Stimulated activated CD8-positive, alpha-beta memory T cell treated with anti-CD3 and anti-CD28 coated beads, Interleukin-2, amount 100 ng/mL, for 1 hour (primary cell): ENCODE data around the gene CKMT2.

Experiments used
- DNase-seq, 2 donors: peaks; one replicate each; pipeline ENCODE4 v3.0.0-alpha.2; 2020; ENCODE audit warnings: low read depth in 2 of 2

CKMT2 gene

GRCh38 chr5:81233080-81233634, at the start of gene CKMT2:
CKMT2 (plus strand) TSS chr5:81233322; CDS start chr5:81251133, 17,811 bp downstream.
- no peak for DNase-seq

- no peak for DNase-seq
These were observed 49.0 kb upstream of the CKMT2 start for GRCh38 chr5:81183811-81184748.

GRCh38 chr5:81184749-81185110, 48.4 kb upstream of the CKMT2 start:
- DNase-seq, result no peak

DNA sequence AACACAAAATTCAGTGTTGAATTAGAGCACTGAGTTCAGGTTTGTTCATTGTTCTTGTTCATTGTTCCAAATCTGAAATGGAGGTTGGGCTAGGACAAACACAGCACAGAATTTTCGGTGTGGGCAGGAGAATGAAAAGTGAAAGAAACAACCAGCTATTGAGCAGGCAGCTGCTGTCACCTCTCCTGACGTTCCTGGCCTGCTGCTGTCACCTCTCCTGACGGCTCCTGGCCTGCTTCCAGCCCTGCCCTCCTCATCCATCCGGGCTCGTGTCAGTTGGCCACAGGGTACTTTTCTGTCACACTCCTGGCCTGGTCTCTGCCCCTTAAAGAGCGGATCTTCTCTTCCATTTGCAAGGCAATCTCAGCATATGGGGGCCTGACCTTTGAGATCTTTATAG, 45.2 kb upstream of the CKMT2 start:
- no peak for DNase-seq

DNA sequence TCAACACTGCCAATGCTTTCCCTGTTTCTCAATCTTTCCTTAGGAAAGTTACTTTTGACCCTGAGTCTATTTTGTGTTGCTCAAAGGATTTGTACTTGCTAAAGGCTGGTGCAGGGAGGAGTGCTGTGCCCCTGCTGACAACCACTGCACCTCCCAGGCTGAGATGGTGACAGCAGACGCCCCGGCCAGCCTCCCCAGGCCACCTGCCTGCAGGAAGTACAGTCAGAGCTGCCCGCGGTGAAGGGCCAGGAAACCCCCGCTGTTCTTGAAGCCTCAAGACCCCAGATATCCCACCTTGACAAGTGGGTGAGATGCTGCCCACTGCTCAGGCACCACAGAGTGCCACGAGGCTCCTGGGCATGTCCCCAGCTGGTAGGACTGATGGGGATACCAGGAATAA, 44.2 kb upstream of the CKMT2 start:
- no peak for DNase-seq

DNA sequence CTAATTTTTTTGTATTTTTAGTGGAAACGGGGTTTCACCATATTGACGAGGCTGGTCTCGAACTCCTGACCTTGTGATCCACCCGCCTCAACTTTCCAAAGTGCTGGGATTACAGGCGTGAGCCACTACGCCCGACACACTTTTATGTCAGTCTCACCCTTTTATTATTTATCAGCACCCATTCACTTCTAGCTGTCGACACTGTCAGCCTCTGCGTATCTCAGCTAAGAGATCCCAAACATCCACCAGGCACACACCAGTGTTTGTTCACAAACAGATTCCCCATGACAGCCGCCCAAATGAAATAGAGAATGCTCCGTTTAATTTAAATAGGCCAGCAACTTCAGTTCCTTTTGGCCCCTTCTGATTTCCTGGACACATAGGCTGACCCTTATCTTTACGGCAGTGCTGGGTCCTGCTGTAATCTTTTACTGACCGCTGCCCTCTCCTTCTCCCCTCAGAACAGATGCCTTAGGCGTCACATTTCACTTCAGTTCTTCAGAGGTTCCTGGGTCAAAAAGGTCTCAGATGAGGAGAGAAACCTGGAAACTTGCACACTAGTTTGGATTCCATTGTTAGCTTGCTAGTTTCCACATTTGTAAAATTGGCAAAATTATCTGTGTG, 43.1 kb upstream of the CKMT2 start:
- no peak for DNase-seq

GRCh38 chr5:81191726-81192372, 41.3 kb upstream of the CKMT2 start:
- no peak for DNase-seq

- no peak for DNase-seq
These were observed 40.8 kb upstream of the CKMT2 start for GRCh38 chr5:81192373-81192750.

GRCh38 chr5:81194633-81195334, 38.3 kb upstream of the CKMT2 start:
- peak; percentile 56 to 58 for DNase-seq

- no peak for DNase-seq
These were observed 37.7 kb upstream of the CKMT2 start for GRCh38 chr5:81195335-81195929.

DNA sequence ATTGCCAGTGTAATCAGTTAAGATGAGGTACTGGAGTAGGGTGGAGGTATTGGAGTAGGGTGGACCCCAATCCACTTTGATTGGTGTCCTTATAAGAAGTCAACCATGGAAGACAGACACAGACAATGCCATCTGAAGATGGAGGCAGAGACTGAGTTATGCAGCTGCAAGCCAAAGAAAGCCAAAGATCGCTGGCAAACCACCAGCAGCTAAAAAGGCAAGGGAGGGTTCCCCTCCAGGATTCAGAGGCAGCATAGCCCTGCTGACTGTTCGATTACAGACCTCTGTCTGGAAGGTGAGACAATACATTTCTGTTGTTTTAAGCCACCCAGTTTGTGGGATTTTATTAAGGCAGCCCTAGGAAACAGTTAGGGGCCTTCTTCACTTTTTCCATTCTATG, 30.5 kb upstream of the CKMT2 start:
- DNase-seq, result no peak

GRCh38 chr5:81203729-81204128, 29.4 kb upstream of the CKMT2 start:
- no peak for DNase-seq

DNA sequence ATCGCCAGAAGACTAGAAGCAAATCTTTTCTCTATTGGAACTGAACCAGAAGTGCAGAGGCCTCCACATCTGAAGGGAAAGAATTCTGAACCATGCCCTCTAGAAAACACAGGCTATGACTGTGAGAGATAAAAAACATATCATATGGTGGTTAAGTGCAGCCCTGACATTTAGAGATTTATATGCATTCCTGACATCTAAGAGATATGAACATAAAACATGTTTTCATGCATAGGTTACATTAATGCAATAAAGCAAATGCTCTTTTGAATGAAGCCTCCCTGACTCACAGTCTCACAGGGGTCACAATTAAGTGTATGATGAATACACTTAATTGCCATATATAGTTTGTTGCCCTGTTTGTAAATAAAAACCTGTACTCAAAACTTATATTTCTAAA, 28.9 kb upstream of the CKMT2 start:
- no peak for DNase-seq

GRCh38 chr5:81205058-81205457, 28.1 kb upstream of the CKMT2 start:
- DNase-seq, result no peak

DNA sequence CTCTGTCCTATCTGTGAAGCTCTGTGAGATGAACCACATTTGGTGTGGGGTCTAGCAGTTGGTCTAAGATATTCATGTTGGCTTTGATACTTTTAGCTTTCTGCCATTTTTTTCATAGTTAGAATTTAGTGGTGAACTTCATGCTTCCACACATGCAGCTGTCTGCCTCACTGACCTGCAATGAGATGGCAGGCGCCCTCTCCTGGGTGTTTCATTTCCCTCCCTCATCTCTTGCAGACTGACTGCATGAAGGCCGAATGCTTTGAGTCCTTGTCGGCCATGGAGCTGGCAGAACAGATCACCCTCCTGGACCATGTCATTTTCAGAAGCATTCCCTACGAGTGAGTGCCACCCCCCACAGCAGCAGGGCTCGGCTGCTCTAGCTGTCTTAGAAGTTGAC, 26.1 kb upstream of the CKMT2 start:
- no peak for DNase-seq

DNA sequence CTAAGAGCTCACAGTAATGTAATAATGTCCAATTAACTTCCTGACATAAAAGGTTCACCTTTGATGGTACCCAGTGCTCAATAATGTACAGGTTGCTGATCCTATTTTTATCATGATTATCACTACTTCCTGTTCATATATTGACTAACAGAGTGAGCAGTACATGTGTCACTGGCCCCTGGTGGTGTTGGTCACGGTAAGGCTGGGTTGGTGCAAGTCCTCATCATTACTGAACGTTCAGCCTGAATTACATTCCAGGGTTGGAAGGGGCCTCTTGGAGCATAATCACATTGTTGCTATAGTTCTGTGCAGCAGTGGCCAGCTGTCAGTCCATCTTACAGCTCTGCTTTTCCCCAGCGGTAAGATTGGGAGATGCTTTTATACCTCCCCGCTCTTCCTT, 24.2 kb upstream of the CKMT2 start:
- DNase-seq, result no peak

DNA sequence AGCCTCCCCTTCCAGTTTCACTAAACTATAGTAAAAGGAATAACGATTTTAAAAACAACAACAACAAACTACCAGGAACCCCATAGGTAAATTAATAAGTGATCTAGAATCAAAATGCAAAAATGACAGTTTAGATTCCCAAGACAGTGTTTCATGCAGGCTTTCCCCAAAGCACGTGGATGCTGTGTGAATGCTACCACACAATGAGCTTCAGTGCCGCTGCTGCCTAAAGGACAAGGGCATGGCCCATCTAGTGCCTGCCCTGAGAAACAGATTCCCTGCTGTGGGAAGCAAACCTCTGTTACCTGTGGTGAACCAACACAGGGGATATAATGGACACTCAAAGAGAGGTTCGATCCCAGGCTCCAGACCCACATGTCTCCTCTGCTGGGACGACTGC, 23.7 kb upstream of the CKMT2 start:
- no peak for DNase-seq

- DNase-seq, result no peak
These were observed 23.1 kb upstream of the CKMT2 start for GRCh38 chr5:81209869-81210493.

GRCh38 chr5:81212211-81212751, 20.8 kb upstream of the CKMT2 start:
- no peak for DNase-seq

DNA sequence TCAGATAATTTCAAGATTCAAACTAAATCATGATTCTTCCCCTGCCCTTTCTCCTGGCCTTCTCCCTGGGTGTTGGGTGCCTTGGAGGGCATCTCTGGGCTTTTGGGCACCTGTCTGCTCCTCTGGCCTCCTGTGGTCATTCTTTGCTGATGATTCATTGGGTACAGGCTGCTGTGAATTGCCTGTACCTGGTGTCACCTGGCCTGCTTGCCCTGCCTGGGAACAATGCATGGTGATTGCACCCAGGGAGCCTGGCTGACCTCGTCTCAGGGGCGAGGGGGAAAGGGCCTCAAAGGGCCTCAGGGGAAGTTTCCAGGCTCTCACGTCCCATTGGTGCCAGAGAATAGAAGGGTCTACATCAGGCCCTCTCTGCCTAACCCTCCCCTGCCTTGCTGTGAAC, 20.1 kb upstream of the CKMT2 start:
- no peak for DNase-seq

GRCh38 chr5:81214848-81215247, 18.3 kb upstream of the CKMT2 start:
- no peak for DNase-seq
